ENCODE data around the gene ZFP57. TPM values are rescaled to one million over a fixed set of nuclear protein-coding genes. Genes with fewer than 3 reads are reported as not detected.

Gene ZFP57
- total RNA-seq, result not detected

GRCh38 chr6:29680904-29681303 is at the start of gene ZFP57:
Gene ZFP57, minus strand, starts transcription at chr6:29681152. Its CDS starts 4,149 bp downstream, at chr6:29677003.

DNA sequence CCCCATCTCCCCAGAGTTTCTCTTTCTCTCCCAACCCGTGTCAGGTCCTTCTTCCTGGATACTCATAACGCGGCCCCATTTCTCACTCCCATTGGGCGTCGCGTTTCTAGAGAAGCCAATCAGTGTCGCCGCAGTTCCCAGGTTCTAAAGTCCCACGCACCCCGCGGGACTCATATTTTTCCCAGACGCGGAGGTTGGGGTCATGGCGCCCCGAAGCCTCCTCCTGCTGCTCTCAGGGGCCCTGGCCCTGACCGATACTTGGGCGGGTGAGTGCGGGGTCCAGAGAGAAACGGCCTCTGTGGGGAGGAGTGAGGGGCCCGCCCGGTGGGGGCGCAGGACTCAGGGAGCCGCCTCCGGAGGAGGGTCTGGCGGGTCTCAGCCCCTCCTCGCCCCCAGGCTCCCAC is 42.3 kb upstream of the ZFP57 start, which contains the start of gene HLA-F:
Gene HLA-F (plus strand): TSS at position 173 of the 404 bp plus-strand sequence. CDS start 30 bp downstream, at position 203.

DNA sequence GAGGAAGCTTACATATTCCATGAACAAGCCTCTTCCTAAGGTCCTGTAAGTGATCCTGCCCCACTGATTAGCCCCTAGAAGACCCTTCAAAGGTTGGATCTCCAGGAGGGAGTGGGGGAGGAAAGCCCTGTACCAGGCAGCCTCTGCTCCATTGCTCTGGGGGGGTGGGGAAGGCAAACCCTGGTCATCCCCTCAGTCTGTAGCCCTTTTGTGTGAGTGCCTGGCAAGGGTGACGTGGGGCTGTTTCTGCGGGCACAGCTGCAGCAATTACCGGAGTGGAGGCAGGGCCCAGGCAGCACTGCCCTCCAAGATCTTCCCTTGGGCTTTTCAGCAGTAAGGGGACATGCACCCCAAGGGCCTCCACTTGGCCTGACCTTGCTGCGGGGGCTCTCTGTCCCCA is 24.2 kb downstream of the ZFP57 start, which contains the start of gene MOG:
Gene MOG (plus strand): TSS at position 295 of the 400 bp plus-strand sequence. CDS start 118 bp downstream, outside the sequence.

GRCh38 chr6:29632789-29633533 is 48.0 kb downstream of the ZFP57 start, which contains the start of gene GABBR1:
Gene GABBR1, minus strand, starts transcription at chr6:29633183. Its CDS starts 798 bp downstream, at chr6:29632385.

Other genes with a start within 250 kb of the ZFP57 start
- gene OR10C1, start 241.8 kb downstream of the ZFP57 start, total RNA-seq, result not detected
- gene OR11A1, start 224.1 kb downstream of the ZFP57 start, total RNA-seq, result not detected
- not detected for gene OR2H1, start 224.0 kb downstream of the ZFP57 start, total RNA-seq
- 0.33 TPM for gene MAS1L, start 193.2 kb downstream of the ZFP57 start, total RNA-seq
- not detected for gene UBD, start 121.4 kb downstream of the ZFP57 start, total RNA-seq
- gene OR2H2, start 96.0 kb downstream of the ZFP57 start, total RNA-seq, result not detected
- 81.5 TPM for gene GABBR1, start 48.0 kb downstream of the ZFP57 start, total RNA-seq
- 0.16 TPM for gene MOG, start 24.1 kb downstream of the ZFP57 start, total RNA-seq
- gene HLA-F, start 42.3 kb upstream of the ZFP57 start, total RNA-seq, result 24.5 TPM
- gene HLA-G, start 146.7 kb upstream of the ZFP57 start, total RNA-seq, result not detected